Measurements from ENCODE around the gene UCHL1.

Gene UCHL1

DNA sequence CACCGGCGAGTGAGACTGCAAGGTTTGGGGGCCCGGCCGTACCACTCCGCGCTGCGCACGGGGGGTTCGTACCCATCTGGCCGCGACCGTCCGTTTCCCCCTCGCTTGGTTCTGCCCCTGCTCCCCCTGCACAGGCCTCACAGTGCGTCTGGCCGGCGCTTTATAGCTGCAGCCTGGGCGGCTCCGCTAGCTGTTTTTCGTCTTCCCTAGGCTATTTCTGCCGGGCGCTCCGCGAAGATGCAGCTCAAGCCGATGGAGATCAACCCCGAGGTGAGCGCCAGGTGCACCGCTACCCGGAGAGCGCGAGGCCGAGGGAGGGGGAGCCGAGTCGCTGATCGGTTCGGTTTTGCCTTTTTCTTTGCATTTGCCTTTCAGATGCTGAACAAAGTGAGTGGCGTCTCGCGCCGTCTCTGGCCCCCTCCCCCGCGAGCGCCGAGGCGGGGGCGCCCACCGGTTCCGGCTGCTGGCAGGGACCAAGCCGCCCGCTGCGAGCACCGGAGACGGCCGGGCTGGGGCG lies at the start of gene UCHL1:
UCHL1 (plus strand) TSS at position 189 of the 517 bp plus-strand sequence; CDS start at position 238, 49 bp downstream.
- no peak for DNase-seq (ENCODE audit: low read depth in 2 of 2)

- no peak for DNase-seq (ENCODE audit: low read depth in 2 of 2)
Observed at GRCh38 chr4:41207291-41207831, 49.4 kb upstream of the UCHL1 start.

GRCh38 chr4:41209187-41209586 lies 47.5 kb upstream of the UCHL1 start:
- DNase-seq (ENCODE audit: low read depth in 2 of 2), result no peak

DNA sequence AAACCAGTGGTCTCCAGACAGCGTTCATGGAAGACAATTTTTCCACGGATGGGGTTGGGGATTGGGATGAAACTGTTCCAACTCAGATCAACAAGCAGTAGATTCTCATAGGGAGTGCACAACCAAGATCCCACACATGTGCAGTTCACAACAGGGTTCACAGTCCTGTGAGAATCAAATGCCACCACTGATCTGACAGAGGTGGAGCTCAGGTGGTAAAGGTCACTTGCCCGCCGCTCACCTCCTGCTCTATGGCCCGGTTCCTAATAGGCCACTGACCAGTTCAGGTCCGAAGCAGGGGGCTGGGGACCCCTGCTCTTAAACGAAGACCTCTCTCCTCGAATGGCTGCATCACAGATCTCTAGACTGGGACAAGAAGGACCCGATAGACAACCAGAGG lies 46.8 kb upstream of the UCHL1 start:
- DNase-seq (ENCODE audit: low read depth in 2 of 2), result no peak

DNA sequence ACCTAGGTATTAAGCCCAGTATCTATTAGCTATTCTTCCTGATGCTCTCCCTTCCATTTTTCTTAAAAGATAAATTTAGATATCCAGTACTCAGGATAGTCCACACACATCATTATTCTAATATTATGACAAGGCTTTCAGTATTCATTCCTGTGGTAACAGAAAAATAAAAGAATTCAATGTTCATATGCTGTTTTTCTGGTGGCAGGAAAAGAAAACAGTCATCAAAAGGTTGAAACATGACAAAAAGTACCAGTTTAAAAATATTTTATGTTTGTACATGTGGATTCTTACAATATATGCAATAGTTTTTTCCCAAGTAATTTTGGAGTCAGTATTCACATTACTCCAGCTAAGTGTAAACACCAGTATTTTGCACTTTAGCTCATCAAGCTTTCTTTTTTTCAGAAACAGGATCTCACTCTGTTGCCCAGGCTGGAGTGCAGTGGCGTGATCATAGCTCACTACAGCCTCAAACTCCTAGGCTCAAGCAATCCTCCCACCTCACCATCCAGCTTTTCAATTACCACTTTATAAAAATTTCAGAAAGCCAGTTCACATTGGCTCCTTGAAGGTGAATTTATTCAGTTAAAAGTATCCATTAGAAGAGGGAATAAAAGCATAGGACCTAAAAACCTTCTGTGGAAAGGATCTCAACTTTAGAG lies 44.6 kb upstream of the UCHL1 start:
- DNase-seq (ENCODE audit: low read depth in 2 of 2), result no peak

- DNase-seq (ENCODE audit: low read depth in 2 of 2), result no peak
Observed at GRCh38 chr4:41212616-41213203, 44.0 kb upstream of the UCHL1 start.

- no peak for DNase-seq (ENCODE audit: low read depth in 2 of 2)
Observed at GRCh38 chr4:41213625-41214135, 43.0 kb upstream of the UCHL1 start.

DNA sequence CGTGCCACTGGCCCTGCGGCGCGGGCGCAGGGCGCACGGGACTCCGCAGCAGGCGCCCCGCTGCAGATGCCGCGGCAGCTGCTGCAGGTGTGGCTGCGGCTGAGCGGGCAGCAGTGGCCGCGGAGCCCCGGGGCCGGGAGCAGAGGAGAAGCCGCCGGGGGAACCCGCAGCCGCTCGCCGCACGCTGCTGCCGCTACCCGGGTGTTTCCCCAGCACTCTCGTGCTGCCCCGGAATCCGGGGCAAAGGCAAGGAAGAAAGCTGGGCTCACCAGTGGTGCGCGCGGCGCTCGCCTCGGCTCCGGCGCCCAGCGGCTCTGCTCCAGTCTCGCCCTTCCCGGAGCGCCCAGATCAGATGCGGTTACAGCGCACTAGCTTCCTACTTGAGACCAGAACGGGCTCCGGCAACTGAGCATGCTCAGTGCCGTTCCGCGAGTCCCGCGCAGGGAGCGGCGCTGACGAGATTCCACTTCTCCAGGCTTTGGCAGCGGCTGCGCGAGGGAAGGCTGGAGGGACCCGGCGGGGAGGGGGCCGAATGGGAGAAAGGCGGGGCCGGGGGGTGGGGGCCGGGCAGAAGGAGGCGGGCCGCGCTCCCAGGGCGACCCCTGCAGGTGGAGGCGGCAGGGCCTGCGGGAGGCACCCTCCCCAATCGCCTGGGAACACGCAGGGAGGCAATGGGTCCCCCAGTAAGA lies 42.4 kb upstream of the UCHL1 start, which contains the start of gene APBB2:
APBB2 (minus strand) TSS at position 407 of the 689 bp plus-strand sequence. CDS start 181,288 bp downstream, outside the sequence.
- DNase-seq (ENCODE audit: low read depth in 2 of 2), result peak; percentile 15 to 18

DNA sequence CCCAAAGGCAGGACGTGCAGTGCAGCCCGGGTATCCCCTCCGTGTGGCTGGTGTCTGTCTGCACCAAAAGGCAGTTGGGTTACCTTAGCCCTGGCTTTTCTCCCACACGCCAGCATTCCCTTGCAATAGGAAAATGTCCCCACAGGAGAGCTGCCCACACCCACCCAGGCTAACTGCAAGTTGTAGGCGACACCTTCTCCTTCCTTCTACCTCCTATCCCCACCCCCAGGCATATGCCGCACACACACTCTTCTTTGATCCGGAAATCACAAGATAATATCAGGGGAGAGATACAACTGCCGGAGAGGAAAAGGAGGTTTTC lies 41.9 kb upstream of the UCHL1 start:
- no peak for DNase-seq (ENCODE audit: low read depth in 2 of 2)

- DNase-seq (ENCODE audit: low read depth in 2 of 2), result no peak
Observed at GRCh38 chr4:41215155-41215554, 41.6 kb upstream of the UCHL1 start.

GRCh38 chr4:41215969-41216293 lies 40.8 kb upstream of the UCHL1 start:
- no peak for DNase-seq (ENCODE audit: low read depth in 2 of 2)

GRCh38 chr4:41216294-41217019 lies 40.3 kb upstream of the UCHL1 start:
- peak; percentile 41 to 45 for DNase-seq (ENCODE audit: low read depth in 2 of 2)

DNA sequence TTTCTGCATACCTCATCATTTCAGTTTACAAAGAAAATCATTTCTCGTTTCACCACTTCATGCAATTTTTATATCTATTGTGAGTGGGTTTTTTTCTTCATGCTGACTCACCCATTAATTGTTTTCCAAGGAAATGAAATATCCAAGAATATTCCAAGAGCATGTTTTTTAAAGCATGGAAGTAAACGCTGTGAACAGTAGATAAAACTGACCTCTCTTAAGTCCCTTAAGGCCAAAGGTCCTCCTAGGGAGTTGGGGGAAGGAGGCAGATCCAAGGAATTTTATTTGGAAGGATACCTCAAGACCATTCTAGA lies 39.8 kb upstream of the UCHL1 start:
- no peak for DNase-seq (ENCODE audit: low read depth in 2 of 2)

DNA sequence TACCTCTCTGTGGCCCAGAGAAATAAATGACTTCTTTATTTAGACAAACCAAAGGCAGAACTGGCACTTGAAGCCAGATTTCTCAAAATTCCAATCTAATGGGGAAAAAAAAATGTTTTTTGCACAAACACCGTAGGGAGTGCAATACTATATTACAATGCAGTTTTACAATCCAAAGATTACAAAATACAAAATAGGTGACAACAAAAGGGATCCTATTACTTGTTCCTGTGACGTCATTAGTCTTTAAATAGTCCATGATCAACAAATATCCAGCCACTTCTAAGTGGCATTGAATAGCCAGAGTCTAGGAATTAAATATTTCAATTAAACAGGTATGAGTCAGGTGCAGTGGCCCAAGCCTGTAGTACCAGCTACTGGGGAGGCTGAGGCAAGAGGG lies 39.4 kb upstream of the UCHL1 start:
- no peak for DNase-seq (ENCODE audit: low read depth in 2 of 2)

- no peak for DNase-seq (ENCODE audit: low read depth in 2 of 2)
Observed at GRCh38 chr4:41218703-41219102, 38.0 kb upstream of the UCHL1 start.

DNA sequence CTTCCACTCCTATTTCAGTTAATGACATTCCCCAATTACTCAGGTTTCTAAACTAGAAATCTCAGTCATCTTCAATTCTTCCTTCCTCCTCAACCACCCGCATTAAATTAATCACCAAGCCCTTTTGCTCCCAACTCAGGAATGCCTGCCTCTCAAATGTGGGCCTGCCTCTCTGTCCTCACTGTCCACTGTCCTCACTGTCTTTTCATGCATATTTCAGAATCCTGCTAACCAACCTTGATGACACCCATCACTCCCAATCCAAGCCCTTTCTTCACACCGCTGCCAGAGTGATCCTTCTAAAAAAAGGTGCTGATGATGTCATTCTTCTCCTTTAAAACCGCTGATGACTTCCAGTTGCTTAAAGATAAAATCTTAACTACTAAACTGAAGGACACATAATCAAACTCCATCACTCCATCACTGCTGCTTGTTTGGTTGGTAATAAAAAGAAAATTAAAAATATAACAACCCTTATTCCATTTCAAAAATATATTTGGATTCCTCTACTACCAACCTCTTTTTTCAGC lies 37.2 kb upstream of the UCHL1 start:
- no peak for DNase-seq (ENCODE audit: low read depth in 2 of 2)

GRCh38 chr4:41221850-41222645 lies 34.7 kb upstream of the UCHL1 start:
- DNase-seq (ENCODE audit: low read depth in 2 of 2), result no peak

- no peak for DNase-seq (ENCODE audit: low read depth in 2 of 2)
Observed at GRCh38 chr4:41227902-41228301, 28.8 kb upstream of the UCHL1 start.

DNA sequence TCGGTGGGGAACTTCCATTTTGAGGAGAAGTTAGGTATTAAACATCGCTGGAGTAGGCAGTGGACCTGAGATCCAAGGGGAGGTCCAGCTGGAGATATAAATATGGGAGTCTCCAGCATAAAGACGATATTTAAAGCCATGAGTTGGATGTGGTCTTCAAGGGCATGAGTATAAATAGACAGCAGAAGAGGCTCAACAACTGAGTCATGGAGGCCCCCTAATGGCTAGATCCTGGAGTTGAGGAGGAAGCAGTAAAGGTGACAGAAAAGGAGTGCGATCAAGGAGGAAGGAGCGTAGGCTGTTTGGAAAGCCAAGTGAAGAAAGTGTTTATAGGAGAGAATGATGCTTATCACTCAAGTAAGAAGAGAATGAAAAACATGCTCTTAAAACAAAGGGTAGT lies 24.3 kb upstream of the UCHL1 start:
- no peak for DNase-seq (ENCODE audit: low read depth in 2 of 2)

DNA sequence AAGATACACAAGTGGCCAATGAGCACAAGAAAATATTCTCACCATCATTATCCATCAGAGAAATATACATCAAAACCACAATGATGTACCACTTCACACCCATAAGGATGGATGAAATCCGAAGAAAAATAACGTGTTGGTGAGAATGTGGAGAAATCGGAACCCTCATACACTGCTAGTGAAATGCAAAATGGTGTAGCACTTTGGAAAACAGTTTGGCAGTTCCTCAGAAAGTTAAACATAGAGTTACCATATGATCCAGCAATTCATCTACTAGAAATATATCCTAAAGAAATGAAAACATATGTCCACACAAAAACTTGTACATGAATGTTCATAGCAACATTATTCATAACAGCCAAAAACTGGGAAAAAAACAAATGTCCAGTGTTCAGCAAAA lies 23.9 kb upstream of the UCHL1 start:
- no peak for DNase-seq (ENCODE audit: low read depth in 2 of 2)

DNA sequence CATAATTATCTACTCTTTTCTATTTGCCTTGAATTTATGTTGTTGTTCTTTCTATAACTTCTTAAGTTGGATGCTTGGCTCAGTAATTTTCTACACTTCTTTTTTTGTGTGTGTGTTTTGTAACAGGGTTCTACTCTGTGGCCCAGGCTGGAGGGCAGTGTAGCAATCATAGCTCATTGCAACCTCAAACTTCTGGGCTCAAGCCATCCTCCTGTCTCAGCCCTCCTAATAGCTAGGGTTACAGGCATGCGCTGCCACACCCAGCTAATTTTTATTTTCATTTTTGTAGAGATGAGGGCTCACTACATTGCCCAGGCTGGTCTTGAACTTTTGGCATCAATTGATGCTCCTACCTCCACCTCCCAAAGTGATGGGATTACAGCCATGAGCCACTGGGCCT lies 20.7 kb upstream of the UCHL1 start:
- DNase-seq (ENCODE audit: low read depth in 2 of 2), result no peak

All from stimulated activated CD4-positive, alpha-beta T cell treated with anti-CD3 and anti-CD28 coated beads, Interleukin-15, amount 100 ng/mL, for 48 hours (primary cell).